ENCODE results near the gene CD3D. TPM values are rescaled to one million over a fixed set of nuclear protein-coding genes. Genes with fewer than 3 reads are reported as not detected.

CD3D gene
- total RNA-seq, 1 experiment from 2014 or later: not detected

- H4K20me1 ChIP-seq (ENCODE audit: low read length): no peaks in the 10 kb centered on the region
- ATAC-seq (no peak), DNase-seq (peak; percentile 67)
- H3K9me2 ChIP-seq (replicated peaks; ENCODE audit: low read length): no peaks in the 10 kb centered on the region
- H3K4me2 ChIP-seq (ENCODE audit: low read length): no peak overlapping the region
- no peak overlapping the region for H3K4me3 ChIP-seq (ENCODE audit: low read length)
- TF ChIP-seq EZH2phosphoT487 (IDR thresholded peaks at IDR 0.05; ENCODE audit: borderline replicate concordance, low read length): no peak
- peak; percentile 86 for TF ChIP-seq CTCF (conservative IDR thresholded peaks at IDR 0.05; ENCODE audit: low read depth, low read length)
- no peaks in the 10 kb centered on the region for H3K4me1 ChIP-seq (ENCODE audit: insufficient read depth, low read length)
- no peak overlapping the region for H3K9ac ChIP-seq (ENCODE audit: low read length)
- no peak overlapping the region for H3K27ac ChIP-seq (ENCODE audit: low read length)
- no TSS peak for BruUV-seq (replicated peaks)
- H3K79me2 ChIP-seq (ENCODE audit: low read length): no peaks in the 10 kb centered on the region
- peaks cover 24% of the 10 kb centered on the region; the same call in 1 of the 2 replicates for H3K27me3 ChIP-seq (ENCODE audit: low read length)
- no peaks in the 10 kb centered on the region for H3K9me3 ChIP-seq (ENCODE audit: low read length)
- POLR2A ChIA-PET (ENCODE audit: unreplicated experiment): no interaction called here
- intact Hi-C loops (cut with micrococcal nuclease): loop anchor here (1.0 to 2.0 kb wide), 3 partner anchors 58 to 208 kb away; no protein-coding TSS in a partner anchor
- no peaks in the 10 kb centered on the region for H3F3A ChIP-seq (ENCODE audit: low read length, unreplicated experiment)
- H3K36me3 ChIP-seq (ENCODE audit: low read depth, low read length): no peaks in the 10 kb centered on the region
- no peak overlapping the region for H2AFZ ChIP-seq (ENCODE audit: low read length)
- CTCF ChIA-PET: interaction anchor here (1.3 kb wide), 1 partner anchor 57 kb away, joined by 4 read pairs; no protein-coding TSS in a partner anchor
These were observed 10.7 kb upstream of the CD3D start for GRCh38 chr11:118353084-118353710.

GRCh38 chr11:118349475-118349874, 7.0 kb upstream of the CD3D start:
- TF ChIP-seq EZH2 (IDR thresholded peaks at IDR 0.05; ENCODE audit: low read length, unreplicated experiment) (no peak), EZH2phosphoT487 (IDR thresholded peaks at IDR 0.05; ENCODE audit: borderline replicate concordance, low read length) (no peak), CTCF (conservative IDR thresholded peaks at IDR 0.05; ENCODE audit: low read depth, low read length) (no peak)
- BruUV-seq (replicated peaks): no TSS peak
- Histone ChIP-seq H2AFZ (ENCODE audit: low read length) (no peak overlapping the region), H3K9me3 (ENCODE audit: low read length) (no peaks in the 10 kb centered on the region), H3K4me1 (ENCODE audit: insufficient read depth, low read length) (no peaks in the 10 kb centered on the region), H3K4me2 (ENCODE audit: low read length) (no peak overlapping the region), H3K9ac (ENCODE audit: low read length) (no peak overlapping the region), H3K36me3 (ENCODE audit: low read depth, low read length) (no peaks in the 10 kb centered on the region), H3K9me2 (replicated peaks; ENCODE audit: low read length) (no peaks in the 10 kb centered on the region), H4K20me1 (ENCODE audit: low read length) (no peaks in the 10 kb centered on the region), H3K27ac (ENCODE audit: low read length) (no peak overlapping the region), H3F3A (ENCODE audit: low read length, unreplicated experiment) (no peaks in the 10 kb centered on the region), H3K4me3 (ENCODE audit: low read length) (no peak overlapping the region), H3K27me3 (ENCODE audit: low read length) (peaks cover 33% of the 10 kb centered on the region; the same call in 1 of the 2 replicates), H3K79me2 (ENCODE audit: low read length) (no peaks in the 10 kb centered on the region)
- ChIA-PET POLR2A (ENCODE audit: unreplicated experiment) (no interaction called here), CTCF (no interaction called here)
- no peak for DNase-seq
- intact Hi-C loops (cut with micrococcal nuclease): no loop called here
- no peak for ATAC-seq

- no peak for DNase-seq
- Histone ChIP-seq H3K9me2 (replicated peaks; ENCODE audit: low read length) (no peaks in the 10 kb centered on the region), H3K4me1 (ENCODE audit: insufficient read depth, low read length) (no peaks in the 10 kb centered on the region), H3K36me3 (ENCODE audit: low read depth, low read length) (no peaks in the 10 kb centered on the region), H3K9ac (ENCODE audit: low read length) (no peak within 1 kb of the TSS), H2AFZ (ENCODE audit: low read length) (no peak within 1 kb of the TSS), H3K79me2 (ENCODE audit: low read length) (no peaks in the 10 kb centered on the region), H4K20me1 (ENCODE audit: low read length) (no peaks in the 10 kb centered on the region), H3K4me3 (ENCODE audit: low read length) (no peak within 1 kb of the TSS), H3K27me3 (ENCODE audit: low read length) (peaks cover 17% of the 10 kb centered on the region; the same call in 1 of the 2 replicates), H3K27ac (ENCODE audit: low read length) (no peak within 1 kb of the TSS), H3K4me2 (ENCODE audit: low read length) (no peak within 1 kb of the TSS), H3F3A (ENCODE audit: low read length, unreplicated experiment) (no peaks in the 10 kb centered on the region), H3K9me3 (ENCODE audit: low read length) (no peaks in the 10 kb centered on the region)
- POLR2A ChIA-PET (ENCODE audit: unreplicated experiment): no interaction called here
- no peak for TF ChIP-seq CTCF (conservative IDR thresholded peaks at IDR 0.05; ENCODE audit: low read depth, low read length)
- no peak for TF ChIP-seq EZH2phosphoT487 (IDR thresholded peaks at IDR 0.05; ENCODE audit: borderline replicate concordance, low read length)
- no peak for TF ChIP-seq EZH2 (IDR thresholded peaks at IDR 0.05; ENCODE audit: low read length, unreplicated experiment)
- CTCF ChIA-PET: no interaction called here
- BruUV-seq (replicated peaks): no TSS peak
- intact Hi-C loops (cut with micrococcal nuclease): no loop called here
- no peak for ATAC-seq
These were observed 1.5 kb upstream of the CD3D start, which contains the start of gene CD3G for GRCh38 chr11:118343981-118344515. CD3G (plus strand) TSS chr11:118344344; CDS start chr11:118344424, 80 bp downstream.

All from PC-3 (cell line).